Inflammatory macrophage (primary cell): ENCODE data around the gene TMEM52B.
A peak's percentile ranks its signal among the peaks of the same experiment; 100 is the strongest.
"Not testable (repeated sequence)": the region's sequence is repeated elsewhere in the genome, so short reads cannot be mapped to it uniquely, and the experiment has no call there.

Experiments
- DNase-seq, 2 donors: peaks; one replicate each; pipeline ENCODE4 v3.0.0-alpha.2; 2020 to 2022

TMEM52B gene

DNA sequence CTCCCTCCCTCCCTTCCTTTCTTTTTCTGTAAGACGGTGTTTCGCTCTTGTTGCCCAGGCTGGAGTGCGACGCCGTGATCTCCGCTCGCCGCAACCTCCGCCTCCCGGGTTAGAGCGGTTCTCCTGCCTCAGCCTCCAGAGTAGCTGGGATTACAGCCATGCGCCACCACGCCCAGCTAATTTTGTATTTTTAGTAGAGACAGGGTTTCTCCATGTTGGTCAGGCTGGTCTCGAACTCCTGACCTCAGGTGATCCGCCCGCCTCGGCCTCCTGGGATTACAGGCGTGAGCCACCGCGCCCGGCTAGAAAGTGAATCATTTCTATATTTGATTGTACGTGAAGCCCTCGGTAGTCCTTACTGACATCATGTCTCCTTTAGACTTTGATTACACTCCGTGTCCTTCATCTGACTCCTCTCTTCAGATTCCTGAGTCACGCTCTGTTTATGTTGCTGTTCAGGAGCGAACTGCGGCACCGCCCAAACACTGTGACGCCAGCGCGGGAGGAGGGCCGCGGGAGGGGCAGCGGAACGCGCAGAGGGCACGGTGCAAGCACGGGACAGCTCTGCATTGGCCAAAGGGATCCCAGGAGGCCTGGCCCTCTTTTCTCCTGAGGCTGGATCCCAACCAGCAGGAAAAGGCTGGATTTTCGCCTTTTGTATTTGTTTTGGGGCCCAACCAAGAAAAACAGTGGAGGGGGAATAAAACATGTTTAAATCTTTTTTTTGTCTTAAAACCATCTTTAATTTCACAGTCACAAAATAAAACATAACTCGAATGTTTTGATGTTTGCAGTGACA, 33.3 kb downstream of the TMEM52B start:
- peak; percentile 98 to 99 for DNase-seq

DNA sequence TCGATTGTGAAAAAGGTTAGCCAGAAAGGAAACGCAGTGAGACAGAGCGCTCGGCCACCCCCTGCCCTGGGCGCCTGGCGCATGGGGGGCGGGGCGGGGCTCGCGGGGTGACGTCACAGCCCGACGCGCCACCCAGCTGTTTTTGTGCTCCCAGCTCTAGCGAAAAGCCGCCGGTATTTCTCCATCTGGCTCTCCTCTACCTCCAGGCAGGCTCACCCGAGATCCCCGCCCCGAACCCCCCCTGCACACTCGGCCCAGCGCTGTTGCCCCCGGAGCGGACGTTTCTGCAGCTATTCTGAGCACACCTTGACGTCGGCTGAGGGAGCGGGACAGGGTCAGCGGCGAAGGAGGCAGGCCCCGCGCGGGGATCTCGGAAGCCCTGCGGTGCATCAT, 33.9 kb downstream of the TMEM52B start, which contains the start of gene GABARAPL1:
GABARAPL1 (plus strand) TSS at position 139 of the 393 bp plus-strand sequence; CDS start at position 392, 253 bp downstream.
- DNase-seq = peak; percentile 82 to 85

DNA sequence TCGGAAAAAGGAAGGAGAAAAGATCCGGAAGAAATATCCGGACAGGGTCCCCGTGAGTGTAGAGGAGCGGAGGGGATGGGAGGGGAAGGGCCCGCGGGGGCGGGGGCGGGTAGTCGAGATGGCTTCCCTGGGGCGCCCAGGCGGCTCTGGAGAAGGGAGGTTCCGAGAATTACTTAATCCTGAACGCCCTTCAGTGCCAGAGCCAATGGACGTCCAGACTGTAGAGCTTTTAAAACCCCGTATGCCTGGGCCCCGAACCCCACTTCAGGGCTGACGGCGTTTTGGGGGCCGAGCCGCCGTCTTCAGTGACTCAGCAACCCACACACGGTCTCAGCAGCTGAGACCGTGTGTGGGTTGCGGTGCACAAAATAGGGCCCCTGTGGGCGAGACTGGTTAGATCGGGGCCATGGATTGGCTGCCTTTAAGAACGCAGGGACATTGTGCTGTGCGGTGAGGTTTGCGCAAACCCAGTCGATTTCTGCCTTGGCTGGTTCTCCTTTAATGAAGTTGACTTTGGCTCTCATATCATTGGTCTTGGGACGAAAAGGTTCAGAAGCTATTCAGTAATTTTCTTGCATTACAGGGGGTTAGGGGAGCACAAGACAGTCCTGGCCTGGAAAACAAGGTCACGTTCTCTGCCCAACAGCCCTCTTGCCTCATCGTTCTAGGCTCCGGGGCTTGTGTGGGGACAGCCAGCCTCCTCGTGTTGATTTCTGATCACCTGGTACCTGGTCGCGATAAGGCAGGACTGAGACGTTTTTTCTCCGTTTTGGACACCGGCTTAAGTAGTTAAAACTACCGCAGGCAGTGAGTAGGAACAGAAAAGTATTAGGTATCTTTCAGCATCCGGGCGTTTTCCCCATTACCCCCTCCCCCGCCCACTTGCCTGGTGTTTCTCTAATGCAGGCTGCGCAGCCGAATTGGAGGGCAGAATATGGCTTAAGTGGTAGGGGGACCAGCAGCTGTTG, 34.6 kb downstream of the TMEM52B start:
- DNase-seq = peak; percentile 97 to 99

DNA sequence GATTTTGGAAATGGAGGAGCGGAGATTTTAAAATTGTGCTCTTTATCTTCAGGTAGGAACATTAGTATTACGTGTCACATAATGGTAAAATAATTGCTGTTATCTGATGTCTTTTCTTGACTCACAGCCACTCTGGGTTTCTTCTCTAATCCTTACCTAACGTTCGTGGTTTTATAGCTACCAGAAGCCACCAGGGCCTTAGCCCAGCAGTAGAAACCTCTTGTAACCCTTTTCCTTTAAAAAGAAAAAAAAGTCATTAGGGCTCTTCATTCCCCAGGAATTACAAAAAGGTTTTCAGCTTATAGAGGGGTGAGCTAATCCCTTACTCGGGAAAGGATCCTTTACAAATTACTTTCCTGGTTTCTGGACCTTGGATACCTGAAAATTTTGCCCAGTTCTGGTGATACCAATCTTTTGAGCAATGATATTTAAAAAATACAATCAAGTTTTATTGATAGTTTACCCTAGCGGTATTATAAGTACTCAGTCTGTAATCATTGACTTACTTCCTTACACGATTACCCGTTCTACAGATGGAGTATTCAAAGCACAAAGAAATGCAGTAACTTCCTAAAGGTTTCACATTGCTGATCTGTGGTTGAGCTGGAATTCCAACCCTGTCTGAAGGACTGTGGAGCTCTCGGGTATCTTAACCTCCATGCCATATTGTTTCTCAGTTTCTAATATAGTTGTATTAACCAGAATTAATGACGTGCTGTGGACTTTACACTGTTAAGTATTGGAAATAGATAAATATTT, 35.5 kb downstream of the TMEM52B start:
- peak; percentile 9 to 22 for DNase-seq

DNA sequence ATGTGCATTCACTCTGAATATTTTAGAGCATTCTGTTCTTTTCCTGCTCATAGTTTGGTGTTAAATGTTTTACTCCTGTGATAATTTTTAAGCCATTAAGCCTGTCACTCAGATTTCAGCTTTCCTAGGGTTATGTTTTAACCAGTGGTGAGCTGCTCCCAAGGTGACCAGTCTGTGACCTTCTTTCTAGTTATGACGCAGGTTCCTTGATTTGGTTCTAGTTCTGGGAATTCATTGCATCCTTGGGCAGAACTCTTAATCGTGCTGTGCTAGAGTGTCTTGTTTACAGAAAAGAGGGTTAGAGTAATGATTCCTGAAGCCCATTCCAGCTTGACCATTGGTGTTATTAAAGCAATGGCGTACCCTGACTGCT, 36.0 kb downstream of the TMEM52B start:
- peak; percentile 42 to 53 for DNase-seq

DNA sequence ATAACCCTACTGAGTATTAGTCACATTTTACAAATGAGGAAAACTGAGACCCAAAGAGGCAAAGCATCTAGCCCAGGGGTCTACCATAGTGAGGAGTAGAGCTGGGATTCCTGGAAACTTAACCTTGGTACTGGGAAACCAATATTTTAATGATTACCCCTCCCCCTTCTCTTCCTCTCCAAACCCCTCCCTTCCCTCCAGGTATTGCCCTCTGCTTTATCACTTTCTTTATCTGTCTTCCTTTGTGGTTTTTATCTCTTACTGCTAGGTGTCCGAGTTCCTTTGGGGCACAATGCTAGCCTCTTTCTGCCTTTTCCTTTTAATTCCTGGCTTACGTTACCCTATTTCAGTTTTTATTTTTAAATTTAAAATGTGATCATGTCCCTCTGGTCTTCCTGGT, 36.6 kb downstream of the TMEM52B start:
- no peak for DNase-seq

DNA sequence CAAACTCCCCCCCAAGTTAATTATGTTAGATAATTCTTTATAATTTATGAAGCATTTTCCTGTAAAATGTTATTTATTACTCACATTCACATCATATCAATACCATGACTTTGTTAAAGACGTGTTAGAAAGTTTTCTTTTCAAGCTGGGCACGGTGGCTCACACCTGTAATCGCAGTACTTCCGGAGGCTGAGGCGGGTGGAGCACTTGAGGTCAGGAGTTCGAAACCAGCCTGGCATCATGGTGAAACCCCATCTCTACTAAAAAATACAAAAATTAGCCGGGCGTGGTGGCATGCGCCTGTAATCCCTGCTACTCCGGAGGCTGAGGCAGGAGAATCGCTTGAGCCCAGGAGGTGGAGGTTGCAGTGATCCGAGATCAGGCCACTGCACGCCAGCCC, 37.1 kb downstream of the TMEM52B start:
- DNase-seq = not testable (repeated sequence)

DNA sequence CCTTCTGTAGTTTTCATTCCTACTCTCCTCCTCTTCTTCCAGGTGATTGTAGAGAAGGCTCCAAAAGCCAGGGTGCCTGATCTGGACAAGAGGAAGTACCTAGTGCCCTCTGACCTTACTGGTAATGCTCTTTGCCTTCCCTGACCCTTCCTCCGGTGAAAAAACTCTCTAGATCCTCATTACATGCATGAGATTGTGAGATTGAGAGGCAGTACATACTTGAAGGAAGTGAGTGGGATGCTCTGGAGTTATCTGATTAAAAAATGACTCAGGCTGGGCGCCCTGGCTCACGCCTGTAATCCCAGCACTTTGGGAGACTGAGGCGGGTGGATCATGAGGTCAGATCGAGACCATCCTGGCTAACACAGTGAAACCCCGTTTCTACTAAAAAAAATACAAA, 39.2 kb downstream of the TMEM52B start:
- DNase-seq = peak; percentile 56 to 64

DNA sequence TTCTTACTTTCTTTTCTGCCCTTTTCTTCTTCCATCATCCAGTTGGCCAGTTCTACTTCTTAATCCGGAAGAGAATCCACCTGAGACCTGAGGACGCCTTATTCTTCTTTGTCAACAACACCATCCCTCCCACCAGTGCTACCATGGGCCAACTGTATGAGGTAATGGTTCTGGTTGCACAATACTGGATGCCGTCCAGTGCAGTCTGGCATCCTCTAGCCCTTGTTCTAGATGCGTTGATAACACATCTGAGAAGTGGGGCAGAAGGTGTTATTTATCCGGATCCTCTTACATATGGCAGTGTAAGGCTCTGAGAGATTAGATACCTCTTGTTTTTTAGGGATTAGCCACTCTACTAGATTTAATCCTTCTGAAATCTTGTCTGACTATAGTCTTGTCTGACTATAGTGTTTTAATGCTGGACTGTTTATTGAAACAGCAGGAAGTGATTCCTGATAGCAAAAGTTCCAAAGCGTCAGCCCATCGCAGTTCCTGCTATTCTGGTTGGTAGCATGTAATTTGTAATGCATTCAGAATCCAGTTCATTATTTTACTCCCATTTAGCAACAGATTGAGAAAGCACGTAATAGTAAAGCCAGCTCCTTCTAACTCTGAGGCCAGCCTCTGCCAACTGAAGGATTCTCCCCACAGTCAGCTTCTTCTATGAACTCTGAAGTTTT, 41.7 kb downstream of the TMEM52B start:
- peak in 1 of 2 donors; percentile 26 for DNase-seq

DNA sequence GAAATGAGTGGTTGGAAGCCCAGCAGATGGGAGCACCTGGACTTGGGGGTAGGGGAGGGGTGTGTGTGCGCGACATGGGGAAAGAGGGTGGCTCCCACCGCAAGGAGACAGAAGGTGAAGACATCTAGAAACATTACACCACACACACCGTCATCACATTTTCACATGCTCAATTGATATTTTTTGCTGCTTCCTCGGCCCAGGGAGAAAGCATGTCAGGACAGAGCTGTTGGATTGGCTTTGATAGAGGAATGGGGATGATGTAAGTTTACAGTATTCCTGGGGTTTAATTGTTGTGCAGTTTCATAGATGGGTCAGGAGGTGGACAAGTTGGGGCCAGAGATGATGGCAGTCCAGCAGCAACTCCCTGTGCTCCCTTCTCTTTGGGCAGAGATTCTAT, 43.0 kb downstream of the TMEM52B start:
- DNase-seq = no peak

DNA sequence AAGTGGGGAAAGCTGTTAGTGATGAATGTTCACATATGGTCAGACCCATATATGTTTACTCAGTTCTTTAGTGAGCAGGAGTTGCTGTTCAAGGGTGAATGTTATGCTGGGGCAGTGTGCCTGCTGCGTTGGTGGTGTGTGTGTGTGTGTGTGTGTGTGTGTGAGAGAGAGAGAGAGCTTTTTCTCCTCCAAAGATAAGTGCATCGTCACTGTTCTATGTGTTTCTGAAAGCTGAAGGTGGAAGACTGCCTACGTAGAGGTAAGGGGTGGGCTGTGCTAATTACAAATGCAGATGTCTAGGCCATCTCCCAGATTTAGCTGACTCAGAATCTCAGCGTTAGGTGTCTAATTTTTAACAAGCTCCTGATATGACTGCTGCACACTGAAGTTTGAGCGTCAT, 44.4 kb downstream of the TMEM52B start:
- DNase-seq = no peak

DNA sequence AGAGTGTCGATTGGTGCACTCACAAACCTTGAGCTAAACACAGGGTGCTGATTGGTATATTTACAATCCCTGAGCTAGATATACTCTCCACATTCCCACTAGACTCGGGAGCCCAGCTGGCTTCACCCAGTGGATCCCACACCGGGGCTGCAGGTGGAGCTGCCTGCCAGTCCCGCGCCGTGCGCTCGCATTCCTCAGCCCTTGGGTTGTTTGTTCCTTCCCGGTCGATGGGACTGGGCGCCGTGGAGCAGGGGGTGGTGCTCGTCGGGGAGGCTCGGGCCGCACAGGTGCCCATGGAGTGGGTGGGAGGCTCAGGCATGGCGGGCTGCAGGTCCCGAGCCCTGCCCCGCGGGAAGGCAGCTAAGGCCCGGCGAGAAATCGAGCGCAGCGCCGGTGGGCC, 46.6 kb downstream of the TMEM52B start:
- not testable (repeated sequence) for DNase-seq

DNA sequence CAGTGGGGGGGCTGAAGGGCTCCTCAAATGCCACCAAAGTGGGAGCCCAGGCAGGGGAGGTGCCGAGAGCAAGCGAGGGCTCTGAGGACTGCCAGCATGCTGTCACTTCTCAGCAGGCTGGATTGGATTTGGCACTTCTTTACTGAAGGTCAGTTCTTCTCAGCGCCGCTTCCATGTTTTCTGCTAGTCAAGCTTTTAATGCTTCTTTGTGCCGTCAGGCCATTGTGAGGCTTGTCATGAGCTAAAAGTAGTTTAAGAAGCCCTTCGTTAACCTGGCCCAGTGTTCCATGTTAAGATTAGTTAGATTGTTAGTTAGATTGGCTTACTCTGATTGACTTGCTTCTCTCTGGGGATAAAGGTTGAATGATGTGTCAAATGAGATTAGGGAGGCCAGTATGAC, 47.3 kb downstream of the TMEM52B start:
- no peak for DNase-seq

DNA sequence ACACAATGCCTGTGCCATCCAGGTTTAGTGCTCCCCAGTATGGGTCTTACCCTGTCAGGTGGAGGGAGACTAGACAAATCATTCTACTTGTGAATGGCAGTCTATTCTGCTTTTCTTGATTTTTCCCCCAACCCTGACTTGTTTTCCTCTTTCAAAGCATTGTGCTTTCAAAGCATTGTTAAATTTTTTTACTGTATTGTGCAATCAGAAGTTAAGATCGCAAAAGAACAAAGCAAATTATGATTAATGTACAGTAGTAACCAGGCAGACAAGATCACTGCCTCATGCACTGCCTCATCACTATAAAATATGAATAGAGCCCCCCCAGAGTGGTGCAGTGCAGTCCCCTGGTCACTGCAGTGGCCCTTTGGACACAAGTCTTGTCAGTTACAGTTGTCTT, 47.9 kb downstream of the TMEM52B start:
- DNase-seq = no peak

DNA sequence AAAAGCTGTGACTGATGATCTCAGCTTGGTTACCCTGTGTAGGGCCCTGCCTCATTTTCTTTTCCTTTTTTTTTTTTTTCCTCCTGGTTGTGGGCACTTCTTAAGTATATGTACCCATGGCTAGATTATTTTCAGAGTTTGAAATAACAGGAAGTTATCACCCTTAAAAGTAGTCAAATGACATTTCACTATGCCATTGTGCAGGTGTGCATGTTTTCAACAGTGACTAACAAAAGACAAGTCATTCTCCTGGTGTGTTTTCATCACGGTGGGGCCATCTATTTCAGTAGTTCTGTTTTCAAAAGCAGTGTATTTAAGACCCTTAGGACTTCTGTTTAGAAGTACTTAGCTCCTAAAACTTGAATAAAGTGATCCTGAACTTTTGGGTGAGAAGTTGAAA, 48.8 kb downstream of the TMEM52B start:
- DNase-seq = no peak

DNA sequence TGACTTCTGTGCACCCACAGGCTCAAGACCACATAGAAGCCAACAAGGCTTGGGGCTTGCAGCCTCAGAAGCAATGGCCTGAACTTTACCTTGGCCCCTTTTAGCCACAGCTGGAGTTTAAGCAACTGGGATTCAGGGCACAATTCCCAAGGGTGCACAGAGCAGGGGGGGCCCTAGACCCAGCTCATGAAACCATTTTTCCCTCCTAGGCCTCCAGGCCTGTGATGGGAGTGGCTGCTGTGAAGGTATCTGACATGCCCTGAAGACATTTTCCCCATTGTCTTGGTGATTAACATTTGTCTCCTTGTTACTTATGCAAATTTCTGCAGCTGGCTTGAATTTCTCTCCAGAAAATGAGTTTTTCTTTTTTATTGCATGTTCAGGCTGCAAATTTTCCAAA, 55.7 kb downstream of the TMEM52B start:
- no peak for DNase-seq

DNA sequence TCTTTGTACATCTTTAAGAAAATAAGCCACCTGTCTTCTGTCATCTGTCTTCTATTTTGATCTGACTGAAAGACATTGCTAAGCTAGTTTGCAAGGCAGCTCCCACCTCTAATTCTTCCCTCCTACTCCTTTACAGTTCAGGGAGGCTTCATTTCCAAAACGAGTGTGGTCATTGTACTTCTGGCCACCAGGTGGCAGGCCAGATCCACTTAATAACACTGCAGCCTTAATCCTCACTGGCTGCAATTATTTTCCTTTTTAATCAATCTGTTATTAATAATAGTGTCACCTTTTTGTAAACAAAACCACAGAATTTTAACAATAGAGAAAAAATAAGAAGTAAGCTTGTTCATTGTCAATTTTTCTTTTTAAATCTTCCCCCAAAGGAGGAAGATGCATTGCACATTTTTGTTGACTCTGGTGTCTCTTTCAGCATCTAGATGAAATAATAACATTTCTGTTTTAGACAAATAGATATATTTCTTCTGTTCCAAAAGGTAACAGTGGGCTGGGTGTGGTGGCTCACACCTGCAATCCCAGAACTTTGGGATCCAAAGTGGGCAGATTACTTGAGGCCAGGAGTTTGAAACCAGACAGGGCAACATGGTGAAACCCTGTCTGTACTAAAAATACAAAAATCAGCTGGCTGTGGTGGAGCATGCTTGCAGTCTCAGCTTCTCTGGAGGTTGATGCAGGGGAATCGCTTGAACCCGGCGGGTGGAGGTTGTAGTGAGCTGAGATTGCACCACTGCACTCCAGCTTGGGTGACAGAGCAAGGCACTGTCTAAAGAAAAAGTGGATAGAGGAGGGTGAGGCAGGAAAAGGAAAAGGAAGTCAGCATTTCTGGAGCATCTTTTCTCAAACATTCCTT, 57.2 kb downstream of the TMEM52B start:
- DNase-seq = peak; percentile 45 to 53

DNA sequence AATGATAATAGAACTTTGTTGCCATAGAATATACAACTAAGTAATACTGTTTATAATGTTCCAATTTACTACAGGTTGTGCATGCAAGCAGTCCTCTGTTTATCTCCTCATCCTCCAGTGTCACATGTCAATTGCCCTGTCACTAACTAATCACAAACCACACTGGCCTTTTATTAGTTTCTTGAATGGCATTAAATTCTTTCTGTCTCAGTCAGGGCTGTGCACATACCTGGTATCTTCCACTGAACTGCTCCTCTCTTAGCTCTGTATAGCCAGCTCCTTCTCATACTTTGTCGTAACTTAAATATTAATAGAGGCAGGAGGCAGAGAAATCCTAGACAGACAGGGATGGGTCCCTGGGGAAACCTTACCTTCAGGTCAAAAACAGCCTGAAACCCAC, 57.9 kb downstream of the TMEM52B start:
- no peak for DNase-seq

DNA sequence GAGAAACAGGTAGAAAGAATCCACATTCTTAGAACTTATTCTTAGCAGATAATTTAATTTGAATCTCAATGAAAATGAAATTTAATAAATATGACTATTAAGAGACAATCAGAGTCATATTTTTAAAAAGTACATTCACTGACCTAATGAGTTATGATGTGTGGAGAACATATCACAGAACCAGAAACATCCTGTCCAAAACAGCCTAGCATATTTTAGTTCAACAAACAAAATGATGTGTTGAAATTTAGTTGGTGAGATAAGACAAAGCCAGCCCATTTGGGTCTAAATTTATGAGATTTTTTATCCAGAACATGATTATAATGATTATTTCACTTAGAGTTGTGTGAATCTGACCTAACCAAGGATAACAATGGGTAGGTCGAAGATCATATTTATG, 59.7 kb downstream of the TMEM52B start:
- no peak for DNase-seq

DNA sequence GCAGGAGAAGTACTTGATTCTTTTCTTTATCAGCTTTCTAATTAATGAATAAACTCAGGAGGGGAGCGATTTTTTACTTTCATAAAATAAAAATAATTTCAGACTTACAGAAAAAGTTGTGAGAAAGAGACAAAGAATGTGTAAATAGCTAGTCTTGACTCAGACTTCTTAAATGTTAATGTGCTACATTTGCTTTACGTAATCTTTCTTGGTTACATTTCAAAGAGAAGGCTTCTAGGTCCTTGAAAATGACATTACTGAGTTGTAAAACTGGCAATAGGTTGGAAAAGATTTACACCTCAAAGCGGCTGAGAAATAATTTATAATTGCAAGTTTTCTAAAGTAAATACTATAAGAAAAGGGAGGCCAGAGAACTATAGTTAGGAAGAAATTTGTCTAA, 62.5 kb downstream of the TMEM52B start:
- no peak for DNase-seq
